NCI-H2107 treated with DMSO at 0.1 percent for 48 hours (cell line): Measurements from ENCODE around the gene MYO3B.
"Not testable (repeated sequence)": the region's sequence is repeated elsewhere in the genome, so short reads cannot be mapped to it uniquely, and the experiment has no call there.

Experiments
- DNase-seq: peaks from one replicate; lab custom pipeline; 2025; ENCODE audit not compliant: unreplicated experiment; lab: John Stamatoyannopoulos, UW

MYO3B gene

DNA sequence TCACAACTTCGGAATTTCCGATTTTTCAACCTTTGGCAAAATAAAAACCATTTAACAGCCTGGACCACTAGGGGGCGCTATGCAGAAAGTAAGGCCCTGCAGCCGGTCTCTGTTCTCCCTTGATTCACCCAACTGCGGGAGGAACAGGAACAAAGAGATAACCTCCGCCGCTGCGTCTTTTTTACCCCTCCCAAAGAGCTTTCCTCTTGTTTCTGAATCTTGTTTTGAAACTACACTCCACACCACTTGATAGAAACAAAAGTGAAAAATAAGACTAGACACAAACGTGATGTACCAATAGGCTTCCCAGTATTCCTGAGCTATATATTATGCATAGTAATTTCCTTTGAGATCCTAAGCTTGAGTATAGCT lies 231.2 kb downstream of the MYO3B start:
- peak; percentile 56 for DNase-seq

DNA sequence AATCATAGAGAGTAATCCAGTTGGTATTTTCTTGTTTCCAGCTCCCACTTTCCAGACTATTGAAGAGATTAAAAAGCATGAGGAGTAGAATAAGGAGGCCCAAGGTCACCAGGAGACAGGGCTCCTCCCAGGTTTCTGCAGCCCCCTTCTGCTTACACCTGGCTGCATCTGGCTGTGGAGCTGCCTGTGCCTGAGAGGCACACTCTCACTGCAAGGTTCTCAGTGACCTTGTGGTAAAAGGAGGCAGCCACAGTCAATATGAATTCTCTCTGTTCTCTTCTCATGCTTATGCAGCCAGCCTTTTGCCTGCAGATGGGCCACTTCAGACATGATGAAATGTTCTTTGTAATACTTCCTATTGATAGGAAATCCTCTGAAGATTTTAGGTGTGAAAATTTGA lies 233.7 kb downstream of the MYO3B start:
- DNase-seq, result no peak

DNA sequence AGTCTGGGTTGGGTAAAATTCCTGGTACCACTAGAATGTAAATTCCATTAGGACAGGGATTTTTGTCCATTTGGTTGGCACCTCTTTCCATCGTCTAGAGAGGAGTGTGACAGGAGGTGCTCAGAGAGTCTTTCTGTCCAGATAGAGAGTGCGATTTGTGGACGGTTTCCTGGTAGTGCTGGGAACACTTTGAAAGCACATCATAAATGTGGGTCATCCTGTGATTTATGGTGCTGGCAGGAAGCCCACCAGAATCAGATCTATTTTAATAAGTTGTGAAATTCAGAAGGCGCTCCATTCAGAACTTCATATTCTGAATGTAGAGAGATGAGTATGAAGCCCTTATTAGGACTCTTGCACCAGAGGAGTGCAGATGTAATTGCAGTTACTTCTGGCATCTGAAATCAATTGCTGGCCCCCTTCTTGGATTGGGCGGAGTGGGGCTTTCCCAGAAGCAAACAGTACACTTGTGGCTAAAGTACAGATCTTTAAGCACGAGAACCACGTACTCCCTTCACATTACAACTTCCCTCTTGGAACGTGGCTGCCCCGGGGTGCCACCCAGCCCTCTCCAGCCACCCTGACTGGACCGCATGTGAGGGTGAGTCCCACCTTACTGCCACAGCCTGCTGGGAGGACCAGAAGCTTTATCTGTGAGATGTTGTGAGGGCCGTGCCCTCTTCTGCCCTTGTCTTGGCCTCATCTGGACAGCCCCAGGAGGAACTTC lies 243.2 kb downstream of the MYO3B start:
- DNase-seq, result no peak

DNA sequence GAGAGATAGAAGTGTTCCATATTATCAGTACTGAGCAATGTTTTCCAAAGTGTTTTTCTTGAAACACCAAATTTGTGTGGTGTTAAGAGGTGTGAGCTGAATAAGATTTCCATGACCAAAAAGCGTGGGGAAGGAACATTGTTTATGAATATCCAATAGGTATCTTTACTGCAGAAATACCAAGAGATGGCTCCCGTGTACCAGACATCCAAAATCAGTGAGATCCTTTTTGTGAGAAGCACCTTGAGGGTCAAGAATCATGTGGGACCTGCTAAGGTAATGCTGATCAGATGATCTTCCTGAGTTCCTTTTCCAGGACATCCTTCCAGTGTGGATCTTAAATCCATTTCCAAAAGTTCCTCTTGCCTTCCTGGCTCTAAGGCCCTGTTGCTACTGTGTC lies 246.0 kb downstream of the MYO3B start:
- DNase-seq, result no peak

DNA sequence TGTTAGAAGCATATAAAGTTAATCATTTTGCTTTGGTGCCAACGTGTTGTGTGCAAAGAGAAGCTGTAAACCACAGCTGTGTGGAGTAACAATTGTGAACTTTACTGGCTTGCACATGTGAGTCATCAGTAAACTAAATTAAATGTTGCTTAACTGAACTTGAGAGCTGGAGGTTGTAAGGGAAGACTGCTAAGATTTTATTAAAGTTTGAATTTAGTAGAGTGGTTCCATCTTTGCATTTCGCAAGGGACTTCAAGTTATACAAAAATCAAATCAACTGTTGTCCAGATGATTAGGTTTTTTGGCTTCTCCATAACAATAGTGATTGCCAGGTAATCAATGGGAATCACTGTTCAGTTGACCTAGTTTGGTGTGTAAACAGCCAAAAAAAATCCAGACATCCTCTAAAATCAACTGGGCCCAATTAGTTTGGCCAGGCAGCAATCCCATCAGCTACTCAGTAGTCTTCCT lies 247.4 kb downstream of the MYO3B start:
- no peak for DNase-seq

DNA sequence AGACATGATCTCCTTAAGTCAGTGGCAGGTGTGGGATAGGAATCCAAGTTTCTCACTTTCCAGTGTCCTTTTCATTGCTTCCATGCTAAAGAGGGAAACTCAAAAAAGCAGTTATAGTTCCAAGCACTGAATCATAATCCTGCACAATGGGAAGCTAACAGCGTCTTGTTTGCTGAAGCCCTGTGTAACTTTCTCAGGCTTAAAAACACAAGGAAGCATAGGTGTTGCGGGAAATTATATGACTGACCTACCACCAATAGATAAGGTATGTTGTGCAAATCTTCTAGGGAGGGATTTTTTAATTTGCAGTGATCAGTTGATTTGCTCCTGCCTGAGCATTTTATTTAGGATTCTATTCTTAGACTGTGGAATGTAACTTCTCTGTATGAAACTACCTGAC lies 250.9 kb downstream of the MYO3B start:
- DNase-seq, result no peak

DNA sequence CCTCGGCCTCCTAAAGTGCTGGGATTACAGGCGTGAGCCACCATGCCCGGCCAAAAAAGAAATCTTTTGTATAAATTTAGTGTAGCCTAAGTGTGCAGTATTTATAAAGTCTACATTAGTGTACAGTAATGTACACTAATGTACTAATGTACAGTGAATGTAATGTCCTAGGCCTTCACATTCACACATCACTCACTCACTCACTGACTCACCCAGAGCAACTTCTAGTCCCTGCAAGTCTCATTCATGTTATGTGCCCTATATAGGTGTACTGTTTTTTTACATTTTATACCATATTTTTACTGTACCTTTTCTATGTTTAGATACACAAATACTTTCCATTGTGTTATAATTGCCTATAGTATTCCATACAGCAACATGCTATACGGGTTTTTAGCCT lies 254.9 kb downstream of the MYO3B start:
- DNase-seq, result no peak

DNA sequence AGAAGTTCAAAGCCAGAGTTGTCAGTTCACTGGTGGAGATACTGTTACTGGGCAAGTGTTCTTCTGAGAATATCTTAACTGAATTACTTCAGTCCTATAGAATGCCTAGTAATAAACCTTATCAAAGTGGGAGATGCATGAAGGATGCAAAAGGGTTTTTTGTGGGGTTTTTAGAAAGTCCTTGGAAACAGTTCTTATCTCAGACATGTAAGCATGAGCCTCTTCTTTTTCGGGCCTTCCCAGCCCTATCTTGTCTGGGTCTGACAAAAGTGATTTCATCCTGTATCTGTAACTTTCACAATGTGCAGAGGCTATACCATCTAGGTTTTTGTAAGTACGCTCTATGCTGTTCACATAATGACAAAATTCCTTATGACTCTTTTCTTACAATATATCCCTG lies 255.5 kb downstream of the MYO3B start:
- DNase-seq, result no peak

DNA sequence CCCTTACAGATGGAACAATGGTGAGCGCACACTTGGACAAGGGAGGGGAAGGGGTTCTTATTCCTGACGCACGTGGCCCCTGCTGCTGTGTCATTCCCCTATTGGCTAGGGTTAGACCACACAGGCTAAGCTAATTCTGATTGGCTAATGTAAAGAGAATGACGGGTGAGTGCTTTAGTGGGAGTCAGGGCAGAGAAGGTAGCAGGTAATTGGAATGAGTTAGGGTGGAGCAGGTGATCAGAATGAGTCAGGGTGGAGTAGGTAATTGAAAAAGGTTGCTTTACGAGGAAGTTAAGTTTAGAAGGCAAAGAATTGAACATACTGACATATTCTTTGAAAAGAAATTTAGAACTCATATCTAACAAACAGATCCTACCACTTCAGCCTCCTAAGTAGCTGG lies 256.4 kb downstream of the MYO3B start:
- not testable (repeated sequence) for DNase-seq

DNA sequence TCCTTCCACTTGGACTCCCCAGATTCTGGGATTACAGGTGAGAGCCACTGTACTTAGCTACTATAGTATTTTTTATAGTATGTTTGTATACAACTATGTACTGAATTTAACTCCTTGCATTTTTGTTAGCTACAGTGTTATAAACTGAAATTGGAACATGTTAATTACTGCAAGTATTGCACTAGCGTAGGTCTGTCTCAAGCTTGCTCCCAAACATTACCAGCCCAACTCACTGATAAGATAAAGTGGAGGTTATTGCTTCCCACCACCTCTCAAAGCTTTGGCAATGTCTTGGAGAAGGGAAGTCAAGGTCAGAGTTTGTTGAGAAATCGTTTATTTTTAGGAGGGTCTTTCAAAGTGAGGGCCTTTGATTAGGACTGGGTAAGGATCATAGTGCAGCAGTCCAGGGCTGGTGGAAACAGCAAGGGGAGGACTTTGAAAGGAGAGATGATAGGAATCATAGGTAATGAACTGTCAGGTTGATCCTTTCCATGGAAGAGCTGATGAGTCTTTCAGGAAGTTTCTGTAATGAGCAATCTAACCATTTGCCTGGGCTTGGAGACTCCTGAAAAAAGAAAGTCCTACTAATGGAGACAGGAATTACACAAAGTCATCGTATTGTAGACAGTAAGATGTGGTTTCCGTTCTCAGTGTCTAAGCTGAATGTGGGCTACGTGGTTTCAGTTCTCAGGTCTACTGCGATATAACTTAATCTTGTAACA lies 257.1 kb downstream of the MYO3B start:
- DNase-seq, result no peak

DNA sequence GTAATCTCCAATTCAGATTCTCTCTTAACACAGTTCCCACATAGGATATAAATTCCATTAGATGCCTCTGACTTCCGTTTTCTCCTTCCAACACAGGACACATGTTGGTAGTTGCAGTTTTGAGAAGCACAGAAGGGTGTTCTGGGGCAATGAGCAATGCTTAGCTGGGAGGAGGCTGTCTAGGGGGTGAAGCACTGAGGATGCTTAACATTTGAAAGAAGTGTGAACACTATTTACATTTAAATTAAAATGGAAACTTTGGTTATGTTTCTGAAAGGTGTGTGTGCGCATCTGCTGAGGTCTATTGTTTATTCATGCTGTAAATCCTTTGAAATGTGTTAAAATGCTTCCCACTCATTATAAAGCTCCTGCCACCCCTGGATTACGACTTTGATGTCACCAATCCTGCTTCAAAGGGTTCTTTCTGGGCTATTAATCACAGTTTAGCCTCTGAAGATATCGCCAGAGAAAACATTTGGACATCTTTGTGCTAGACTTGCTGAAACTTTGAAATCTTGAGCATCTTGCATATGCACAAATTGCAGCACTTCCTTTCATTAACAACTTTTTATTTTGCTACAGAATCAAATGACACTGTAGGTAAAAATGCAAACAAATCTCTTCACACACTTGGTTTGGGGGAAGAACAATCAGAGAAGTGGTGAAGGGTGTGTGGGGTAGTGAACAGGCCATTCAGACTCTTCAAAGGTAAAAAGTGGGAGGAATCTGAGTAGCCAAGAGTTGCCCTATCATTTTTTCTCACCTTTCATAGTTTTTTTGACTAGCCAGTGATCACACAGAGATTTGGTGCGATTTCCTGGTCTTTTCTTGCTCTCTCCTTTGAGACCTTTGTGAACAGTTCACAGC lies 258.4 kb downstream of the MYO3B start:
- no peak for DNase-seq

DNA sequence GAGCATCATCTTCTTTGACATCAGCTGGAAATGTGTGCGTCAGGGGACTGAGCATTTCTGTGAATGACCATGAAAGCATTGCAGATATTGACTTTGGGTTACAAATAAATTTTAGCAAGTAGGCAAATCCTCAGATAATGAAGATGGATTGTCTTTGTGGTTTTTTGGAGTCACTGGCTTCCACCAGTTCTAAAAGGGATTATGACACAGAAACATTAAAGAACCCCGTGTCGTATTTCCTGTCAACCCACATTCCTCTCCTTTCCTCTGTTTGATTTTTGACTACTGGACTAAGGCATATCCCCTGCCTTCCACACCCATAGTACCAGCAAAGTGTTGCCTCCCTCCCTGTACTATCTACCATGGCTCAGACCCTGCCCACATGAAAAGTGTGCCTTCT lies 268.1 kb downstream of the MYO3B start:
- DNase-seq, result no peak

DNA sequence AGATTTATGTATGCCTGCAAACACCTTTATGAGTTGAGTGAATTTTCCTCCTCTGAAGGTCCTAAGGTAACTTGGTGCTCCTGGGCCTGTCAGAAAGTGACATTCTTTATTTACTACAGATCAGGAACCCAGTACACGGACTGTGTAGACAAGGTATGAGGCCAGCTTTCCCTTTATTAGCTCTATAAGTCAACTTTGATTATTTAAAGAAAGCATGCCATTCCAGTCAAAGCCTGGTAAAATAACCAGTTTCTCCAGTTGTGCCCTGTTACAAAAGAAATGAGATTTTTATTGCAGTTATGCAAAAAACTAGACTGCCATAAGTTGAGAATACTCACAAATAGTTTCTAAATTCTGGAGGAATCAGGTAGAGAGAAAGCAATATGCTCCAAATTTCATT lies 271.1 kb downstream of the MYO3B start:
- no peak for DNase-seq

DNA sequence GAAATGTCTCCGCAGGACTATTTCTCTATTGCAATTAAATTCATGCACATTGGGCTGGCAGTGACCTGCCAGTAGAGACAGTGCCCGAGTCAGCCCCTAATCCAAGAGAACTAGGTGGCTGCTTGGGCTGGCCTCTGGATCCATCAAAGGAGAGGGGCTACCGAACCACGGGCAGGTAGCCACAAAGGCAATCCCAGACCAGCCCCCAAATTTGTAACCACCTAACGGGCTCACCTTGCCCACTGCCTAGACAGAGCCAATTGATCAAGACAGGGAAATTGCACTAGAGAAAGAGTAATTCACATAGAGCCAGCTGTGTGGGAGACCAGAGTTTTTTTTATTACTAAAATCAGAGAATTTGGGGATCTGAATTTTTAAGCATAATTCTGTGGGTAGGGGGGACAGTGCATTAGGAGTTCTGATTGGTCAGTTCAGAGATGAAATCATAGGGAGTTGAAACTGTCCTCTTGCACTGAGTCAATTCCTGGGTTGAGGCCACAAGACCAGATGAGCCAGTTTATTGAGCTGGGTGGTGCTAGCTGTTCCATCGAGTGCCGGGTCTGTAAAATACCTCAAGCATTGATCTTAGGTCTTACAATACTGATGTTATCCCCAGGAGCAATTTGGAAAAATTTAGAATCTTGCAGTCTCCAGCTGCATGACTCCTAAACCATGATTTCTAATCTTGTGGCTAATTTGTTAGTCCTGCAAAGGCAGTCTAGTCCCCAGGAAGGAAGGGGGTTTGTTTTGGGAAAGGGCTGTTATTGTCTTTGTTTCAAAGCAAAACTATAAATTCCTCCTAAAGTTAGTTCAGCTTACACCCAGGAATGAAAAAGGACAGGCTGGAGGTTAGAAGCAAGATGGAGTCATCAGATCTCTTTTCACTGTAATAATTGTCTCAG lies 276.8 kb downstream of the MYO3B start:
- DNase-seq, result no peak

DNA sequence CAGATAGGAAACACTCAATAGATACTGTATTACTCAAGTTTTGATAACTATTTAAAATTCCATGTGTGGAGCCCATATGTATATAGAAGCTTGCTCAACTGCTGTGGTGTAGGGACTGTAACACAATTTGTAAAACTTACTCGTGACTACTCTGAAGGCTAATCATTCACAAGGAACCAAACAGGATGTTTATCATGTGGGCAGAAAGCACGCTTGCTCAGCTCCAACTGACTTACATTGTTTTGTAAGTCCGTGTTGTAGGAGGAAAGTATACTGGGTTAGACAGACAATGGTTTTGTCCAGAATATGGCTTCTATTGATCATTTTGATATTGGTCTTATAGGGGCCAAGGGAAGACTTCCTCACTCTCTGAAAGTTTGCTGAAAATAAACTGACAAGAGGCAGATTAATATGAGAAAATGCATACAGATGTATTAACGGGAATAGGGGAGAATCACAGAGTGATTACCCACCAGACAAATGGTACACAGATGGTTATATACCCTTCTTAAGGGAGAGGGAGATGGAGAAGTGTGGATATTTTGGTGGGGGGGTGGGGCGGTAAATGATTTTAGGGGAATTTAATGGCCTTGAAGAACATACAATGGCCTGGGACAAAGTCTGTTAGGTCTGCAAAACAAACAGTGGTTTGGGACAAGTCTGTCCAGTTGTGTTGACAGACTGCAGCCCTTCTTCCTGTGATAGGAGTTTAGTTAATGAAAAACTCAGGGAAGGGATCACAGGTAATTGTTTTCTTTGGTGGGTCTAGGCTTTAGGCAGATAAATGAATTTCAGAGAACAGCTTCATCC lies 277.9 kb downstream of the MYO3B start:
- DNase-seq, result no peak

DNA sequence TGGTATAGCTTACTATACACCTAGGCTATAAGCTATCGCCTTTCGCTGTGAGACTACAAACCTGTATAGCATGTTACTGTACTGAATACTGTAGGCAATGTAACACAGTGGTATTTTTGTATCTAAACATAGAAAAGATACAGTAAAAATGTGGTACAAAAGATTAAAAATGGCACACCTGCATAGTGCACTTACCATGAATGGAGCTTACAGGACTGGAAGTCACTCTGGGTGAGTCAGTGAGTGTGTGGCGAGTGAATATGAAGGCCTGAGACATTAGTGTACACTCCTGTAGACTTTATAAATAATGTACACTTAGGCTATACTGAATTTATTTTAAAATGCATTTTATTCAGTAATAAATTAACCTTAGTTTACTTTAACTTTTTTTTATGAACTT lies 279.0 kb downstream of the MYO3B start:
- DNase-seq, result no peak

DNA sequence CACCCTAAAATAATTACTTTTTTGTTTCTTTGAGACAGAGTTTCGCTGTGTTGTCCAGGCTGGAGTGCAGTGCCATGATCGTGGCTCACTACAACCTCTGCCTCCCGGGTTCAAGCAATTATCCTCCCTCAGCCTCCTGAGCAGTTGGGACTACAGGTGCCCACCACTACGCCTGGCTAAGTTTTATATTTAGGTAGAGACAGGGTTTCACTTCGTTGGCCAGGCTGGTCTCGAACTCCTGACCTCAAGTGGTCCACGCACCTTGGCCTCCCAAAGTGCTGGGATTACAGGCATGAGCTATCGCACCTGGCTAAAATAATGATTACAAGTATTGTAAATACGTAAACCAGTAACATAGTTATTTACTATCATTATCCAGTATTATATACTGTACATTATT lies 279.8 kb downstream of the MYO3B start:
- DNase-seq, result no peak

DNA sequence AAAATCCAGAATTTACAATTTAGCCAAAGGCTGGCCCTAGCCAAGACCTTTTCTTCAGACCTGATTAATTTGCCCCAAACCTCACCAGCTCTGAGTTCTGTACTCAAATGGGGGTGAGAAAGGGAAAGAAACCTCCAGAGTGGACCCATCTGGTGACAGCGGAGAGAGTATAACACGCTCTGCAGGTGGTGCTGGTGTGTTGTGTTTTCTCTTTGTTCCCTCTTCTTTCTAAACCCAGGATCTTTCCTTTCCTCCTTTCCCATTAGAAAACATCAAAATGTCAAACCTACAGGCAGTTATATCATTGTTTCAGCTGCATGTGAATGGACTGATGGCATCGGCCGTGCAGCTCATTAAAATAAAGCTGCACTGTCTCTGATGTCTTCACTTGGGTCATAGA lies 283.9 kb downstream of the MYO3B start:
- DNase-seq, result no peak

DNA sequence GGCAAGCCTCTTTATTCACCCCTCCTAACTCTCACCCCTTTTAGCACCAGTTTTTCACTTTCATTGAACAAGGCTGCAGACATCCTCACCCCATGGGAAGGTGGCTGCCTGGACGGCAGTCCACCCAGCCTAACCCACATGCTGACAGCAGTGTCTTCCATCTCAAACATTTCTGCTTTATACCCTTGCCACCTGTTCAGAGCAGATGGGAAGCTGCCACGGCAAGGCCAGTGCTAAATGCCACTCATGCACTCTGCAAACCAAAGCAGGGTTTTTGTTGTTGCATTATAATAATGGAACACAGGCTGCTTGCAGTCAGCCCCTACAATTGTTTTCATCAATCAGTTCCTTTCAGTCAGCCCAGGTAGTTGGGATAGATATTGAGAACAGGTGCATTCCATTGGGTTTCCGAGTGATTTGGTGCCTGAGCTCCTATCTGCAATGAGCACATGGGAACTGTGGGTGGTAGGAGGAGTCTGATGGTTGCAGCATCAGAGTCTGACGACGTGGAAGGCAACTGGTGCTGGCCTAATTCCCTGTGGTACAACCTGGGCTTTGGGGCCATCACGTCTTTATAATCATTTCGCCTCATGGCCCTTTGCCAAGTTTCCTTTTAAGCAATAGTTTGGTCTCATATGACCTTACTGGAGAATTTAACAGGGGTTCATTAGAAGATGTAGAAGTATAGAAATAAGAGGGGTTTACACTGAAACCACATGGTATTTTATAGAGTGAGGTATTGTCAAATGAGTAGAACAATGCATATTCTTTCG lies 284.7 kb downstream of the MYO3B start:
- no peak for DNase-seq
